Fibroblast of lung (primary cell): ENCODE measurements around the gene CLCNKB.

Experiments used
- EZH2 ChIP-seq: IDR thresholded peaks from 2 replicates; pipeline ENCODE4 v1.5.1; 2012; ENCODE audit warnings: low read length, control low read depth, mild to moderate bottlenecking; ENCODE audit errors: missing control alignments
- TF ChIP-seq, protein P1 (sequence below), 2 donors: IDR thresholded peaks in 1 of 2; conservative IDR thresholded peaks in 1 of 2; 1 replicate in 1 of 2; 2 replicates in 1 of 2; pipeline ENCODE4 v1.5.1; 2011 to 2012; ENCODE audit warnings: low read length in 2 of 2, control low read depth in 1 of 2, inconsistent platforms in 1 of 2, low read depth in 1 of 2, mild to moderate bottlenecking in 1 of 2

DNA sequence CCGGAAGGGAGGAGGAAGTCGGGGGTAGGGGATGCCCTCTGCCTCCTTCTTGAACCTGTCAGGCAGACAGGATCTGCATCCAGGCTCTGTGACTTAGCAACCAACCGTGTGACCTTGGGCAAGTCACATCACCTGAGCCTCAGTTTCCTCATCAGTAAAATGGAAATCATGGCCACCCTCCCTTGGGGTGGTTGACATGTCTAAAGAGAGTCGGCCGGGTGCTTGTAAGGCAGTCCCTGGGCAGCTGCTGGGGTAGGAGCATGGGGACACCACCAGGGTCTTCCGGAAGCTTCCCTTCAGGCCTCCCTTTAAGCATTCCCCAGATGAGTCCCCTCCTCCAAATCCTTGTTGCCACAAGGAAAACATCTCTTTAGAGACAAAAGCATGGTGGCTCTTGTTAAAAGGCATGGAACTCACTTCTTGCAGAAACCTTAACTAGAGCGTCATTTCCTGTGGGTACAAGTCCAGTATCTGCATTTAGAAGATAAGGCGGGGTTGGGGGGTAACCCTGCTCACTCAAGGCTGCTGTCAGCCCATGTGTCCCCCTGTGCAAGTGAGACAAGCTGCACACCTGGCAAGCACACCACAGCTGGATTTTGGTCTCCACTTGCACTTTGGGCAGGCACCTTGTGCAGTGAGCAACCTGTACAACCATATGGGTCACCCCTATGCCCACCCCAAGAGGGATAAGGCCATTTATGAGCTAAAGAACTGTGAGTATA is 10.4 kb downstream of the CLCNKB start:
- TF ChIP-seq, protein P1, sequence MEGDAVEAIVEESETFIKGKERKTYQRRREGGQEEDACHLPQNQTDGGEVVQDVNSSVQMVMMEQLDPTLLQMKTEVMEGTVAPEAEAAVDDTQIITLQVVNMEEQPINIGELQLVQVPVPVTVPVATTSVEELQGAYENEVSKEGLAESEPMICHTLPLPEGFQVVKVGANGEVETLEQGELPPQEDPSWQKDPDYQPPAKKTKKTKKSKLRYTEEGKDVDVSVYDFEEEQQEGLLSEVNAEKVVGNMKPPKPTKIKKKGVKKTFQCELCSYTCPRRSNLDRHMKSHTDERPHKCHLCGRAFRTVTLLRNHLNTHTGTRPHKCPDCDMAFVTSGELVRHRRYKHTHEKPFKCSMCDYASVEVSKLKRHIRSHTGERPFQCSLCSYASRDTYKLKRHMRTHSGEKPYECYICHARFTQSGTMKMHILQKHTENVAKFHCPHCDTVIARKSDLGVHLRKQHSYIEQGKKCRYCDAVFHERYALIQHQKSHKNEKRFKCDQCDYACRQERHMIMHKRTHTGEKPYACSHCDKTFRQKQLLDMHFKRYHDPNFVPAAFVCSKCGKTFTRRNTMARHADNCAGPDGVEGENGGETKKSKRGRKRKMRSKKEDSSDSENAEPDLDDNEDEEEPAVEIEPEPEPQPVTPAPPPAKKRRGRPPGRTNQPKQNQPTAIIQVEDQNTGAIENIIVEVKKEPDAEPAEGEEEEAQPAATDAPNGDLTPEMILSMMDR (conservative IDR thresholded peaks at IDR 0.05 in 1 of 2, IDR thresholded peaks at IDR 0.05 in 1 of 2; ENCODE audit: low read depth in 1 of 2, low read length in 2 of 2): no peak
- TF ChIP-seq EZH2: no peak
